Glomerular visceral epithelial cell (primary cell): ENCODE results near the gene MTX2.
"Not testable (repeated sequence)": the region's sequence is repeated elsewhere in the genome, so short reads cannot be mapped to it uniquely, and the experiment has no call there.

ENCODE experiments used
- DNase-seq: peaks from one replicate; pipeline ENCODE4 v3.0.0-alpha.2; 2016; ENCODE audit errors: extremely low spot score

Gene MTX2

DNA sequence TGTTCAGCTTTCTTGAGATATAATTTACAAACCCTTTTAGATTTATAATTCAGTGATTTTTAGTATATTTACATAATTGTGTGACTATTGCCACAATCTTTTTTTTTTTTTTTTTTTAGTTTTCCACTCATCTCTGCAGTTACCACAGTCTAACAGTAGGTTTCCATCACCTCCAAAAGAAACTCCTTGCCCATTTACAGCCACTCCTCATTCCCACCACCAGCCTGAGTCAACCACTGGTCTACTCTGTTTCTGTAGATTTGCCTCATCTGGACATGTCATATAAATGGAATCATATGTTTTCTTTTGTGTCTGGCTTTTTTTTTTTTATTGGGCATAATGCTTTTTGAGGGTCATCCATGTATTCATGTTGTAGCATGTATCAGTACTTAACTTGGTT, 16.1 kb downstream of the MTX2 start:
- no peak for DNase-seq

- no peak for DNase-seq
Measured at GRCh38 chr2:176291335-176291734, 22.1 kb downstream of the MTX2 start.

GRCh38 chr2:176291809-176292283, 22.6 kb downstream of the MTX2 start:
- DNase-seq: no peak

- DNase-seq: no peak
Measured at GRCh38 chr2:176292608-176293007, 23.4 kb downstream of the MTX2 start.

GRCh38 chr2:176293334-176293733, 24.1 kb downstream of the MTX2 start:
- DNase-seq: no peak

DNA sequence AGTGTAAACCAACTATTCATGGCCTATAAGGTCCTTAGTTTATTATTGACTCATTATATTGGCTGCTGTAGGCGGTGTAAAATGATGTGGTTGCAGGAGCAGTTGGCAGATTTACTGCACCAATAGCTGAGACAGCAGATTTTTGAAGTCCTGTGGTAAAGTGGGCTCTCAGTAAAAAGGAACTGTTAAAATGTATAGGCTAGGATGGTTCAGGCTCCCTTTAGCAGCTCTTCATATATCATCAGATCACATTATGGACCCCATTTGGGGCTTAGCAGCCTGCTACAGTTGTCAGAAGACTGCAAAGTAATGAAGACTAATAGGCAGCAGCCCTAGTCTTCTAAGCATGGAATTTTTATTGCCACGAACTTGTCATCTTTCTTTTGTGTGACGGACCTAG, 27.8 kb downstream of the MTX2 start:
- DNase-seq: no peak

DNA sequence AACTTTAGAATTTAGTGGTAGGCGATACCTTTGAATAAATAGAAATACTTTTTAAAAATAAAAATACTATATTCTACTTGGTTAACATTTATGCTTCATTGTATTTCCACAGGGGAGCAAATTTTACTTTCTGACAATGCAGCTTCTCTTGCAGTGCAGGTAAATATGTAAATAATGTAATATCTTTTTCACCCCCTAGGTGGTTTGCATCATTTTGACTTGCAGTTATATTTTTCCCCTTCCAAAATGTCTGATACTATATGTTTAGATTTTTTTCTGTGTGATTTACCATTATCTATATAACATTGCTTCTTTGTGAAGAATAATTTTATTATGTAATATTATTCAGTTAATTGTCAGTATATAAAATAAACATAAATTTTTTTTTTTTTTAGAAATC, 28.5 kb downstream of the MTX2 start:
- DNase-seq: no peak

- not testable (repeated sequence) for DNase-seq
Measured at GRCh38 chr2:176306020-176306419, 36.8 kb downstream of the MTX2 start.

- no peak for DNase-seq
Measured at GRCh38 chr2:176317199-176317598, 48.0 kb downstream of the MTX2 start.

- DNase-seq: no peak
Measured at GRCh38 chr2:176317623-176318065, 48.4 kb downstream of the MTX2 start.

- DNase-seq: no peak
Measured at GRCh38 chr2:176321916-176322315, 52.7 kb downstream of the MTX2 start.

DNA sequence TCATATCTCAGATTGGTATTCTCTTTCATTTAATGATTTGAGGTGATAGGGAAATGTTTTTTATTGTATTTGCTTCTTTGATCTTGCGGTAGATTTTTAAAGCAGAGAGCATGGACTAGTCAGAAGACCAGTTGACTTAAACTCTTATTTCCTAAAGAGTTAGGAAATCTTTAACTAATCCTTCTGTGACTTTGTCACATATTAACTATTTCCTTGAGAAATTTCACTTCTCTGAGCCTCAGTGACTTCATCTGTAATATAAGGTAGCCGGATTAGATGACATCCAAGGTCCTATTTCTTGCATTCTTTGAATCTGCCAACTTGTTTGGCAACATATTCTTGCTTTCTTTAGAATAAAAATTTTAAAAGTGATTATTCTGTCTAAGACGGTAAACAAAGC, 55.6 kb downstream of the MTX2 start:
- DNase-seq: peak; percentile 45

DNA sequence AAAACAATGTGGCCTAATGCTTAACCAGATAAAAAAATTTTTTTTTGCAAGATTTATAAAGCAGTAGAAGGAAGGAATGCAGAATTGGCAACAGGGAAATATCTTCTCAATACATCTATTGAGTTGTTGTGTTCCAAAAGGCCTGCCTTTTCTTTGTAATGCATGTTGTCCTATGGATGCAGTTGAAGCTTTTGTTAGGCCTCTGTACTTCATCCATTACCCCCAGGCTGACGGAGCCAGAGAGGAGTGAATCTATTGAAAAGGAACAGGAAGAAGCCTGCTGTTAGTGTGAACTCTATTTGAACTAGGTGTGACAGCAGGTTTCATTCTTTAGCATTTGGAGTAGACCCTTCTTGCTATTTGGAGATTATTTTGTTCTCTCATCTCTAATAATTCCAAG, 56.5 kb downstream of the MTX2 start:
- DNase-seq: no peak

- no peak for DNase-seq
Measured at GRCh38 chr2:176328149-176328548, 58.9 kb downstream of the MTX2 start.

GRCh38 chr2:176330612-176331011, 61.4 kb downstream of the MTX2 start:
- DNase-seq: no peak

GRCh38 chr2:176331646-176332045, 62.4 kb downstream of the MTX2 start:
- no peak for DNase-seq

DNA sequence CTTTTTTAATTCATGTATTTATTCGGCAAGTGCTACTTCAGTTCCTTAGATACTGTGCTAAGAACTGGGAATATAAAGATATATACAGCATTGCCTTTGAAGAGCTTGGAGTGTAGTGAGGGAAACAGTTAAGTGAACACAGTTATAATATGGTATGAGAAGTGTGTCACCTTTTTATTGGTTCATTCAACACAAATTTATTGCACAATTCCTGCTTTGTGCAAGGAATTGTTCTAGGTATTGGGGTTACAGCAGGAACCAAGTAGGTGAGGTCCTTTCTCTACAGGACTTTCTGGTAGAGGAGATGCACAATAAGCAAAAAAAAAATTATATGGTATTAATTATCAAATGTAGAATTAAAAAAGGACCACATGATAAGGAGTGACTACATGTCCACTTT, 65.5 kb downstream of the MTX2 start:
- no peak for DNase-seq

GRCh38 chr2:176338395-176338794, 69.2 kb downstream of the MTX2 start:
- no peak for DNase-seq

GRCh38 chr2:176339208-176339607, 70.0 kb downstream of the MTX2 start:
- no peak for DNase-seq

GRCh38 chr2:176356251-176356650, 87.0 kb downstream of the MTX2 start:
- no peak for DNase-seq

DNA sequence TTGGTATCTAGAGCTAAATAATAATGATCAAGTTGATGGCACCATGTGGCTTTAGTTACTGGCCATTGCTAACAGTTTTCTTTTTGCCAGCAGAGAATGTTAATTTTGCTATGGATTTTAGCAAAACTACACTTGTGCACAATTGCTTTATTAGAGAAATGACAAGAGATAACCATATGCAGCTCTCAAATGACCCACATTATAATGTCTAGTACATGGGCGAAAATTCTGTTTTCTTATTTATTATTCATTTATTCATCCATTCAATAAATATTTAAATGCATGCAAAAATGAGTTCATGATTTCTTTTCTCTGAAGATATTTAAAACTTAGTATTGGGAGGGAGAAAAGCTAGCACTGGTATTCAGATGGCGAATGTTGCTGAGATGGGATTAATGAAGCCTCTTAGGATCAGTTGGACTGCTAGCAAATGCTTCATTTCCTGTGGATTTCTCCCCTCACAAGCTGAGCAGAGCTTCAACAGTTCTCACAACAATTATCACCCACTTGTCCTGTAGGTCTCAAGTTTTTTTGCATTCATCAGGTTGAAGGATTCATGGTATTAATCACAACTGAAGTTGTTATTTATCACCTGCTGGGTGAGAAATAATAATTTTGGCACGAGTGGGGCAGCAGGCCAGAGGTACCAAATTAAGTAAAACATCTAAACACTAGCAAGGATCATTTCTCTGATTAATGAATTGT, 95.2 kb downstream of the MTX2 start:
- DNase-seq: no peak

DNA sequence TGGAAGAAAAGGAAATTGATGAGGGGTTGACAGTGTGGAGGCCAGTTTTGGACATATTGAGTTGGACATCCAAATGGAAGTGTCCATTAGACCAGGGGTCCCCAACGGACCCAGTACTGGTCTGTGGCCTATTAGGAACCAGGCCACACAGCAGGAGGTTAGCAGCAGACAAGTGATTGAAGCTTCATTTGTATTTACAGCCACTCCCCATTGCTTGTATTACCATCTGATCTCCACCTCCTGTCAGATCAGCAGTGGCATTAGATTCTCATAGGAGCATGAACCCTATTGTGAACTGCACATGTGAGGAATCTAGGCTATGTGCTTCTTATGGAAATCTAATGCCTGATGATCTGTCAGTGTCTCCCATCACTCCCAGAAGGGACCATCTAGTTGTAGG, 99.1 kb downstream of the MTX2 start:
- no peak for DNase-seq

- no peak for DNase-seq
Measured at GRCh38 chr2:176370467-176371171, 101.4 kb downstream of the MTX2 start.
